ENCODE measurements around the gene EHMT1. TPM values are rescaled to one million over a fixed set of nuclear protein-coding genes. Genes with fewer than 3 reads are reported as not detected.

Gene EHMT1
- total RNA-seq, 6 experiments from 2014 or later = 41.0 to 116 (median 46.9) TPM

- DNase-seq = no peak
- no peak overlapping the region for H3K27ac Mint-ChIP-seq
Measured at GRCh38 chr9:137663584-137663983, 44.8 kb downstream of the EHMT1 start.

GRCh38 chr9:137664676-137665075 lies 45.9 kb downstream of the EHMT1 start:
- Mint-ChIP-seq H3K4me3 (no peak overlapping the region), H3K36me3 (ENCODE audit: low read depth) (peaks cover 6% of the 10 kb centered on the region; the same call in 1 of the 2 replicates), H3K9me3 (no peaks in the 10 kb centered on the region), H3K27ac (no peak overlapping the region), H3K4me1 (ENCODE audit: low read depth) (peaks cover 12% of the 10 kb centered on the region), H3K27me3 (ENCODE audit: insufficient read depth) (0 out of 2 replicates have a peak, but pooled peaks cover 2% of the 10 kb centered on the region)
- TF ChIP-seq CTCF (IDR thresholded peaks at IDR 0.05) = no peak
- DNase-seq = no peak

More at GRCh38 chr9:137663584-137663983, 44.8 kb downstream of the EHMT1 start:
- peaks cover 12% of the 10 kb centered on the region for H3K4me1 Mint-ChIP-seq (ENCODE audit: low read depth)
- H3K4me3 Mint-ChIP-seq = no peak overlapping the region
- H3K9me3 Mint-ChIP-seq = no peaks in the 10 kb centered on the region
- no peaks in the 10 kb centered on the region for H3K36me3 Mint-ChIP-seq (ENCODE audit: low read depth)
- no peak for TF ChIP-seq CTCF (IDR thresholded peaks at IDR 0.05)
- H3K27me3 Mint-ChIP-seq (ENCODE audit: insufficient read depth) = 0 out of 2 replicates have a peak, but pooled peaks cover 2% of the 10 kb centered on the region

- peaks cover 6% of the 10 kb centered on the region; the same call in 1 of the 2 replicates for H3K36me3 Mint-ChIP-seq (ENCODE audit: low read depth)
- no peak overlapping the region for H3K4me3 Mint-ChIP-seq
- peaks cover 15% of the 10 kb centered on the region for H3K4me1 Mint-ChIP-seq (ENCODE audit: low read depth)
- DNase-seq = no peak
- 0 out of 2 replicates have a peak, but pooled peaks cover 2% of the 10 kb centered on the region for H3K27me3 Mint-ChIP-seq (ENCODE audit: insufficient read depth)
- H3K9me3 Mint-ChIP-seq = no peaks in the 10 kb centered on the region
- no peak overlapping the region for H3K27ac Mint-ChIP-seq
- TF ChIP-seq CTCF (IDR thresholded peaks at IDR 0.05) = no peak
Measured at GRCh38 chr9:137665226-137665625, 46.4 kb downstream of the EHMT1 start.

- Mint-ChIP-seq H3K4me3 (no peak overlapping the region), H3K36me3 (ENCODE audit: low read depth) (peaks cover 6% of the 10 kb centered on the region; the same call in 1 of the 2 replicates), H3K9me3 (no peaks in the 10 kb centered on the region), H3K27ac (peak overlapping the region; percentile 54; the same call in 1 of the 2 replicates), H3K27me3 (ENCODE audit: insufficient read depth) (0 out of 2 replicates have a peak, but pooled peaks cover 2% of the 10 kb centered on the region), H3K4me1 (ENCODE audit: low read depth) (peaks cover 22% of the 10 kb centered on the region)
- DNase-seq = no peak
- TF ChIP-seq CTCF (IDR thresholded peaks at IDR 0.05) = peak; percentile 23; the same call in 1 of the 2 replicates
Measured at GRCh38 chr9:137665697-137666512, 47.1 kb downstream of the EHMT1 start.

GRCh38 chr9:137666513-137666822 lies 47.7 kb downstream of the EHMT1 start:
- Mint-ChIP-seq H3K4me1 (ENCODE audit: low read depth) (peaks cover 23% of the 10 kb centered on the region), H3K36me3 (ENCODE audit: low read depth) (peaks cover 6% of the 10 kb centered on the region; the same call in 1 of the 2 replicates), H3K9me3 (no peaks in the 10 kb centered on the region), H3K27me3 (ENCODE audit: insufficient read depth) (0 out of 2 replicates have a peak, but pooled peaks cover 2% of the 10 kb centered on the region), H3K4me3 (no peak overlapping the region), H3K27ac (no peak overlapping the region)
- no peak for TF ChIP-seq CTCF (IDR thresholded peaks at IDR 0.05)
- no peak for DNase-seq

Measured in HFFc6 (cell line).